WERI-Rb-1 (cell line): ENCODE results near the gene FAM78B.

Experiments
- DNase-seq: peaks from one replicate; pipeline ENCODE4 v3.0.0-alpha.2; 2020
- H3K27ac ChIP-seq: fragments of 250-450 bp; sonication (Bioruptor Pico); 2 replicates; pipeline ENCODE4 v1.5.1; 2020; ENCODE audit warnings: mild to moderate bottlenecking, moderate library complexity
- H3K27me3 ChIP-seq: fragments of 250-450 bp; sonication (Bioruptor Pico); 2 replicates; pipeline ENCODE4 v1.5.1; 2021; ENCODE audit warnings: mild to moderate bottlenecking, low read depth, moderate library complexity; ENCODE audit not compliant: insufficient read depth, severe bottlenecking
- H3K36me3 ChIP-seq: fragments of 250-450 bp; sonication (Bioruptor Pico); 2 replicates; pipeline ENCODE4 v1.5.1; 2020; ENCODE audit warnings: mild to moderate bottlenecking, moderate library complexity
- H3K4me3 ChIP-seq: 2 replicates; pipeline ENCODE4 v1.5.1; 2011; ENCODE audit warnings: low read depth, mild to moderate bottlenecking, control low read depth, low read length
- H3K9me3 ChIP-seq: fragments of 250-450 bp; sonication (Bioruptor Pico); 2 replicates; pipeline ENCODE4 v1.5.1; 2021; ENCODE audit warnings: mild to moderate bottlenecking, moderate library complexity; ENCODE audit not compliant: severe bottlenecking
- TF ChIP-seq, protein P1 (sequence below): IDR thresholded peaks from 2 replicates; pipeline ENCODE4 v1.5.1; 2011; ENCODE audit warnings: low read depth, mild to moderate bottlenecking, control low read depth, inconsistent platforms, low read length

Gene FAM78B

GRCh38 chr1:166086113-166086883, 80.5 kb downstream of the FAM78B start:
- Histone ChIP-seq H3K36me3 (no peaks in the 10 kb centered on the region), H3K27me3 (no peaks in the 10 kb centered on the region), H3K4me3 (no peak overlapping the region), H3K9me3 (no peaks in the 10 kb centered on the region), H3K27ac (no peak overlapping the region)
- TF ChIP-seq, protein P1, sequence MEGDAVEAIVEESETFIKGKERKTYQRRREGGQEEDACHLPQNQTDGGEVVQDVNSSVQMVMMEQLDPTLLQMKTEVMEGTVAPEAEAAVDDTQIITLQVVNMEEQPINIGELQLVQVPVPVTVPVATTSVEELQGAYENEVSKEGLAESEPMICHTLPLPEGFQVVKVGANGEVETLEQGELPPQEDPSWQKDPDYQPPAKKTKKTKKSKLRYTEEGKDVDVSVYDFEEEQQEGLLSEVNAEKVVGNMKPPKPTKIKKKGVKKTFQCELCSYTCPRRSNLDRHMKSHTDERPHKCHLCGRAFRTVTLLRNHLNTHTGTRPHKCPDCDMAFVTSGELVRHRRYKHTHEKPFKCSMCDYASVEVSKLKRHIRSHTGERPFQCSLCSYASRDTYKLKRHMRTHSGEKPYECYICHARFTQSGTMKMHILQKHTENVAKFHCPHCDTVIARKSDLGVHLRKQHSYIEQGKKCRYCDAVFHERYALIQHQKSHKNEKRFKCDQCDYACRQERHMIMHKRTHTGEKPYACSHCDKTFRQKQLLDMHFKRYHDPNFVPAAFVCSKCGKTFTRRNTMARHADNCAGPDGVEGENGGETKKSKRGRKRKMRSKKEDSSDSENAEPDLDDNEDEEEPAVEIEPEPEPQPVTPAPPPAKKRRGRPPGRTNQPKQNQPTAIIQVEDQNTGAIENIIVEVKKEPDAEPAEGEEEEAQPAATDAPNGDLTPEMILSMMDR = no peak
- no peak for DNase-seq

DNA sequence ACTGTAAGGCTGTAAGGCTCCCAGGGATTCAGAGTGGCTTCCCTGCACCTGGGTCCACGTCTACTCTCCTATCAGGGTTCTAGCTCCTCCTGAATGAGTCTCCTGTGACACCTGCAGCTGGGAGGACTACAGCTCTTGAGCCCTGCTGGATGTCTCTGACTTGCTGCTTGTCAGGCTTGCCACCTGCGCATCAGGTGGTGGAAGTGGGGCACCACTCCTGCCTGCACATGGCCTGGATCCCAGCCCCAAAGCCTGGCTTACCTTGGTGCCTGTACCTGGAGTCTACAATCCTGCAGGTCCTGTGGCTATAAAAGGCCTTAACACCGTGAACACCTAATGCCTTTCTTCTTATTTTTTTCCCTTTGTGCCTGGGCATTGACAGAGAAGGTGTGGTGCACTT, 82.2 kb downstream of the FAM78B start:
- Histone ChIP-seq H3K9me3 (no peaks in the 10 kb centered on the region), H3K4me3 (no peak overlapping the region), H3K27me3 (no peaks in the 10 kb centered on the region), H3K27ac (no peak overlapping the region), H3K36me3 (no peaks in the 10 kb centered on the region)
- TF ChIP-seq, protein P1 = no peak
- no peak for DNase-seq

DNA sequence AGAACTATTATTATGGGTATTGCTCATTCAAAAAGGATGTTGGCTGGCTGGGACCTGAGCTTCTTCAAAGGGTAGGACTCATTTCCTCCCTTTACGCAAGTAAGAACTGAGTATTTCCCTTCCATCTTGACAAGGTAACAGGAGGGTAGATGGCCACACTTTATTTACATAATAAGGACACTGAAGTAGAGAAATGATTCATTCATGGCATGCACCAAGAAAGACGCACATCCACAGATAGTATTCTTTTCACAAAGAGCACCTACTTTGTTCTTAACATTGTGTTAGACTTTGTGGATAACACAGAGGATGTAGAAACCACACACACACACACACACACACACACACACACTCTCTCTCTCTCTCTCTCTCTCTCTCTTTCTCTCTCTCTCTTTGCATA, 82.9 kb downstream of the FAM78B start:
- Histone ChIP-seq H3K9me3 (no peaks in the 10 kb centered on the region), H3K27ac (no peak overlapping the region), H3K27me3 (no peaks in the 10 kb centered on the region), H3K36me3 (no peaks in the 10 kb centered on the region), H3K4me3 (no peak overlapping the region)
- TF ChIP-seq, protein P1 = no peak
- no peak for DNase-seq

- Histone ChIP-seq H3K27ac (no peak overlapping the region), H3K27me3 (no peaks in the 10 kb centered on the region), H3K9me3 (no peaks in the 10 kb centered on the region), H3K4me3 (no peak overlapping the region), H3K36me3 (no peaks in the 10 kb centered on the region)
- TF ChIP-seq, protein P1 = no peak
- DNase-seq = no peak
Observed at GRCh38 chr1:166082601-166083000, 84.2 kb downstream of the FAM78B start.

DNA sequence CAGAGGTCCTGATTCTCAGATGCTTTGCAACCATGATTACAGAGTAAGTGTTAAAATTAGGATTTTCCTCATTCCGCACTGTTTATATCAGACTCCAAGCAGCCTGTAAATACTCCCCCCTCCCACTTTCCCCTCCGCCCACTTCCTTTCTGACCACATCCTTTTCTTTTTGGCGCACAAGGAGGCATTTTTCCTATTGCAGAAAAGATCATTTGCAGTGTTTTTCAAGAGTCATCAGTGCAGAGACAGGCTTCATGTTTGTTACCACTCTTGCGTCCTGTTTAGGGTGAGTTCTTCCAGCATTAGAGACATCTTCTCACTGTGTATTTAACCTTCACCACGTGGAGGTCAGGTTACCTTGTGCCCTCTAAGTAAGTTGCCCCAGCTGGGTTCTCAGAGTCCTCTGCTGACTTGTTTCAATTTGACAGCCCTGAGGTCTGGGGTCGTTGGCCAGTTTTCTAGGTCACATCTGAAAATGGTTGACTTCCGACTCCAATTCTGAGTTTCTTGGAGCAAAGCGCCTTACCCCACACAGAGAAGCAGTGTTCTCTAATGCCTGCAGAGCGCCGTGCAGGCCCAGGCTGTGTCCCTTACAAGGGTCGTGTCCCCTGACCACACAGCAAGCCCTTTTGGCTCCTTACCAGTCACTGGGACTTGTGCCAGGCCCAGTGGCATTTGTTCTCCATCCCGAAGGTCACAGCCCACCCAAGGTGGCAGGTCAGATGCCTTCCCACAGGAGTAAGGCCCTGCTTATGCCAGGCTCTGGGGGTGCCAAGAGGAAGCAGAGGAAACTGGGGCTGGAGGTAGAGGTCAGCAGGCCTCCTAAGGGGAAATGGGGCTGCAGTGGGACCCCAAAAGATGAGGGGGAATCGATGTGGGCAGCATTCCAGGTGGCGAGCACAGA, 85.6 kb downstream of the FAM78B start:
- TF ChIP-seq, protein P1 = no peak
- DNase-seq = no peak
- no peaks in the 10 kb centered on the region for H3K9me3 ChIP-seq
- H3K27me3 ChIP-seq = no peaks in the 10 kb centered on the region
- no peak overlapping the region for H3K27ac ChIP-seq
- no peaks in the 10 kb centered on the region for H3K36me3 ChIP-seq
- no peak overlapping the region for H3K4me3 ChIP-seq
